Mammary microvascular endothelial cell (primary cell): Measurements from ENCODE around the gene CDC37. TPM values are rescaled to one million over a fixed set of nuclear protein-coding genes. Genes with fewer than 3 reads are reported as not detected.

Source experiments
- total RNA-seq: library from RNA; depleted of rRNA; stranded (reverse); fragments of >200 nt; gene quantifications from 2 replicates; pipeline ENCODE4 v1.2.3, GENCODE V29; 2015

Gene CDC37
- total RNA-seq = 343 and 390 TPM in 2 replicates

DNA sequence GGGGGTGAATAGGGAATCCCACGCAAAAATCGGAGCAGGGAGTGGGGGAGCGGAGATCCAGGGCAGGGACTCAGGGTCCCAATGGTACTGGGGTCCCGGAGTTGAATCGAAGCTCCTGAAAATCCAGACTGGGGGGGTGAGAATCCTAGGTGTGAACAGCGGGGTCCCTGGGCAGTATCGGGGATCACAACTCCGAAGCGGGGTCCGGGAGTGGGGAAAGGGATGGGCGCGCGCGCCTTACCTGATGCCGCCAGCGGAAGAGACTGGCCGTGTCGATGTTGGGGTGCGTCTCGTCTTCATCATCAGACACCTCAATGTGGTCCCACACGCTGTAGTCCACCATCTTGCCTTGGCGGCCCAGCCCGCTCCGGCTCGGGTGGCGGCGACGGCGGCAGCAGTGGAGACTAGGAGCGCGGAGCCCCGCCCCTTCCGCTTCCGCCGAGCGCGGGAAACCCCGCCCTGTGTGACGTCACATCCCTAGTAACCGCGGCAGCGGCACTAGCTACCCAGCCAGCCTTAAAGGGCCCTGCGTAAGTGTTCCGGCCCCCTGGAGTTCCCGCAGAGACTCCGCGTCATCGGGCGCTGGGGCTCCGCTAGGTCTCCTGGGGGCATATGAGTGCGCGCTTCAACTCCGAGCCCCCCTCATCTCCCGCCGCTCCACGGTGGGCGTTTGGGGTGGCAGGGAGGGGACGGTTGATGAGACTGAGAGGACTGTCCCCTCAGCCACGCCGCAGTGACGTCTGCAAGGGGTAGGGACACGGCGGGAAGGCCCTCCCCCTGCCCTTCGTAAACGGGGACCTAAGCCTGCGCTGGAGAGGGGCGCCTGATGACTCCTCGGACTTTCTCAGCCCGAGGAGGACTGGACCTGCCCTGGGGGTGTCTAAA, at the start of gene CDC37:
Gene CDC37, minus strand, starts transcription at position 406 of the 885 bp plus-strand sequence. Its CDS starts 63 bp downstream, at position 343.

DNA sequence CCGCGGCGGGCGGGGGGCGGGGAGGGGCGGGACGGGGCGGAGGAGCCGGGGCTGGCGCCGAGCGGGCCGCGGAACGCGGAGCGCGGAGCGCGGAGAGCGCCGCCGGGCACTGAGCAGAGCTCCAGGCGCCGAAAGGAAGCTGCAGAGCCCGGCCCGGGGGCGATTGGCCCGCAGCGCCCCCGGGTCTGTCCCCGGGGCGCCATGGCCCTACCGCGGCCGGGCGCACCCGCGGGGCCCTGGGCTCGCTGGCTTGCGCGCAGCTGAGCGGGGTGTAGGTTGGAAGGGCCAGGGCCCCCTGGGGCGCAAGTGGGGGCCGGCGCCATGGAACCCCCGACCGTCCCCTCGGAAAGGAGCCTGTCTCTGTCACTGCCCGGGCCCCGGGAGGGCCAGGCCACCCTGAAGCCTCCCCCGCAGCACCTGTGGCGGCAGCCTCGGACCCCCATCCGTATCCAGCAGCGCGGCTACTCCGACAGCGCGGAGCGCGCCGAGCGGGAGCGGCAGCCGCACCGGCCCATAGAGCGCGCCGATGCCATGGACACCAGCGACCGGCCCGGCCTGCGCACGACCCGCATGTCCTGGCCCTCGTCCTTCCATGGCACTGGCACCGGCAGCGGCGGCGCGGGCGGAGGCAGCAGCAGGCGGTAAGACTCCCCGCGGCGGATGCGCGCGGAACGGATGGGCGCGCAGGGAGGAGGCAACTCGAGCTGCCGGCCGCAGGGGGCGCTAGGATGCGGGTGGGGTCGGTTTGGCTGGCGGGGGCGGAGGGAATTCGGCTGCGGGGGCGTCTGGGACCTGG, 17.3 kb upstream of the CDC37 start, which contains the start of gene PDE4A:
Gene PDE4A, plus strand, starts transcription at position 95 of the 796 bp plus-strand sequence. Its CDS starts 227 bp downstream, at position 322.

DNA sequence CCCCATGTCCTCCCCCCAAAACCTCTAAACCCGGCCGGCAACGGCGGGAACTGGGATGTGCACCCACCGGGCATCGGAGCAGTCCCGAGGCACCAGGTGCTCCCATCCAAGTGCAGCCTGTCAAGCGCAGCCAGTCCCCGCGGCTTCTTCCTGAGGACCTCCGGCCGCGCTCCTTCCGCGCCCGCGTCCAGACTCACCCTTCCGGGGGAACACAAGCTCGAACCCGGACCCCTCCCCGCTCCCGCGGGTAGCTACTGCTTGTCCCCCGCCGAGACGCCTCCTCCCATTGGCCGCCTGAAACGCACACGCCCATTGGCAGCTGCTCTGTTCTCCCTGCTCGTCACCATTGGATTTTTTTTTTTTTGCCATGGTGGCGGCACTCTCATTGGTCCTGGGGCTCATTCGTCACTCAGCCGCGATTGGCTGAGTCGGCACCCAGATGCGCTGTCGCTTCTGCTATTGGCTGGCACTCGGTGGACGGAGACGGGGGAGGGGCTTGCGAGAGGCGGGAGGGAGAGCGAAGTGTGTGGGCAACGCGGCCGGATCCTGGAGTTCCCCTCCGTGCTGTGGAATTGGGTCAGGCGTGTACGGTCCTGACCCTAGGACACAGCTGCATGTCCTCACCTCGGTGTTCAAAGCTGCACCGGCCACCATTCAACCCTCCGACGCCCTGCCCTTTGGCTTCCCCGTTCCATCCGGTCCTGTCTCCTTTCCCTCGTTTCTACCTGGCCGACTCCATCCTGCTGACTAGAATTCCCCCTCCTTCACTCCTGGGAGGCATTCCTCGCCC, 22.8 kb downstream of the CDC37 start, which contains the start of gene TYK2:
Gene TYK2, minus strand, starts transcription at position 260 of the 790 bp plus-strand sequence. CDS start 2,166 bp downstream, outside the sequence.

Other genes with a start within 250 kb of the CDC37 start
- 127 and 139 TPM in 2 replicates for gene DNMT1, start 208.6 kb downstream of the CDC37 start, total RNA-seq
- 1.00 and 1.5 TPM in 2 replicates for gene S1PR2, start 172.2 kb downstream of the CDC37 start, total RNA-seq
- 102 and 128 TPM in 2 replicates for gene MRPL4, start 151.3 kb downstream of the CDC37 start, total RNA-seq
- 130 and 143 TPM in 2 replicates for gene ICAM1, start 132.4 kb downstream of the CDC37 start, total RNA-seq
- gene ICAM4, start 116.6 kb downstream of the CDC37 start, total RNA-seq = 0.40 and 0.44 TPM in 2 replicates
- gene ICAM5, start 113.6 kb downstream of the CDC37 start, total RNA-seq = not detected in 2 replicates
- 1.4 TPM in 1 of 2 replicates, not detected in the other for gene ZGLP1, start 93.7 kb downstream of the CDC37 start, total RNA-seq
- 34.9 and 48.2 TPM in 2 replicates for gene FDX2, start 87.5 kb downstream of the CDC37 start, total RNA-seq
- 43.6 and 45.8 TPM in 2 replicates for gene RAVER1, start 70.0 kb downstream of the CDC37 start, total RNA-seq
- 7.7 and 9.4 TPM in 2 replicates for gene ICAM3, start 63.9 kb downstream of the CDC37 start, total RNA-seq
- gene TYK2, start 23.0 kb downstream of the CDC37 start, total RNA-seq = 120 and 124 TPM in 2 replicates
- 2.2 and 4.8 TPM in 2 replicates for gene PDE4A, start 17.0 kb upstream of the CDC37 start, total RNA-seq
- gene KEAP1, start 99.8 kb upstream of the CDC37 start, total RNA-seq = 83.8 and 86.8 TPM in 2 replicates
- not detected in 2 replicates for gene S1PR5, start 113.9 kb upstream of the CDC37 start, total RNA-seq
- 24.6 and 28.9 TPM in 2 replicates for gene ATG4D, start 140.4 kb upstream of the CDC37 start, total RNA-seq
- gene KRI1, start 162.5 kb upstream of the CDC37 start, total RNA-seq = 11.3 and 13.4 TPM in 2 replicates
- 5.5 and 7.5 TPM in 2 replicates for gene CDKN2D, start 165.4 kb upstream of the CDC37 start, total RNA-seq
- gene AP1M2, start 183.8 kb upstream of the CDC37 start, total RNA-seq = not detected in 2 replicates
- gene SLC44A2, start 222.0 kb upstream of the CDC37 start, total RNA-seq = 64.2 and 75.7 TPM in 2 replicates